ENCODE results near the gene SFXN5. TPM values are rescaled to one million over a fixed set of nuclear protein-coding genes. Genes with fewer than 3 reads are reported as not detected.

SFXN5 gene
- polyA plus RNA-seq, 2 of the 4 experiments (the other 2 are of a cell fraction) = 16.7 to 19.6 TPM

GRCh38 chr2:72968286-72968685 is 103.2 kb downstream of the SFXN5 start:
- H3K4me2 ChIP-seq = no peak overlapping the region
- POLR2A ChIA-PET = no interaction called here
- ATAC-seq (no peak), FAIRE-seq (no peak), DNase-seq (ENCODE audit: low read depth in 1 of 2, low spot score in 1 of 2) (no peak)
- H3K4me1 ChIP-seq = no peaks in the 10 kb centered on the region
- no peak overlapping the region for H3K4me3 ChIP-seq
- no peaks in the 10 kb centered on the region for H3K9me3 ChIP-seq
- 95% methylated on average over 7 of the region's 8 CpGs for WGBS (ENCODE audit: missing lambda C conversion rate)
- no peak overlapping the region for H3K27ac ChIP-seq
- TF ChIP-seq KDM5A (IDR thresholded peaks at IDR 0.05) = no peak
- TF ChIP-seq GATA3 (IDR thresholded peaks at IDR 0.05; ENCODE audit: borderline replicate concordance) = no peak
- TF ChIP-seq RARB (CRISPR knock-in tag; IDR thresholded peaks at IDR 0.05) = no peak
- TF ChIP-seq NR3C1 (IDR thresholded peaks at IDR 0.05) = no peak
- TF ChIP-seq HES2 (IDR thresholded peaks at IDR 0.05) = no peak
- no peak for TF ChIP-seq MYC (IDR thresholded peaks at IDR 0.05; ENCODE audit: borderline replicate concordance, low read length)
- TF ChIP-seq HOXB5 (CRISPR knock-in tag; IDR thresholded peaks at IDR 0.05) = no peak
- TF ChIP-seq RCOR1 (IDR thresholded peaks at IDR 0.05; ENCODE audit: low read depth, low read length) = no peak
- no peak for TF ChIP-seq RNF2 (IDR thresholded peaks at IDR 0.05; ENCODE audit: borderline replicate concordance, low read depth)
- TF ChIP-seq JUN (IDR thresholded peaks at IDR 0.05) = no peak
- TF ChIP-seq TP53 (CRISPR knock-in tag; IDR thresholded peaks at IDR 0.05) = no peak
- CTCF ChIA-PET = interaction anchor here (0.6 to 11.9 kb wide), 5 partner anchors 24 to 321 kb away, joined by 3 to 208 read pairs (median 4); no protein-coding TSS in a partner anchor

GRCh38 chr2:72965770-72966450 is 105.6 kb downstream of the SFXN5 start:
- 92% methylated on average over 14 of the region's 14 CpGs for WGBS (ENCODE audit: missing lambda C conversion rate)
- Histone ChIP-seq H3K4me2 (no peak overlapping the region), H3K27ac (no peak overlapping the region), H3K4me3 (no peak overlapping the region), H3K9me3 (no peaks in the 10 kb centered on the region), H3K4me1 (no peaks in the 10 kb centered on the region)
- ATAC-seq (no peak), DNase-seq (ENCODE audit: low read depth in 1 of 2, low spot score in 1 of 2) (no peak), FAIRE-seq (no peak)
- TF ChIP-seq RCOR1 (IDR thresholded peaks at IDR 0.05; ENCODE audit: low read depth, low read length) (no peak), RARB (CRISPR knock-in tag; IDR thresholded peaks at IDR 0.05) (no peak)
- TF ChIP-seq, protein P1, sequence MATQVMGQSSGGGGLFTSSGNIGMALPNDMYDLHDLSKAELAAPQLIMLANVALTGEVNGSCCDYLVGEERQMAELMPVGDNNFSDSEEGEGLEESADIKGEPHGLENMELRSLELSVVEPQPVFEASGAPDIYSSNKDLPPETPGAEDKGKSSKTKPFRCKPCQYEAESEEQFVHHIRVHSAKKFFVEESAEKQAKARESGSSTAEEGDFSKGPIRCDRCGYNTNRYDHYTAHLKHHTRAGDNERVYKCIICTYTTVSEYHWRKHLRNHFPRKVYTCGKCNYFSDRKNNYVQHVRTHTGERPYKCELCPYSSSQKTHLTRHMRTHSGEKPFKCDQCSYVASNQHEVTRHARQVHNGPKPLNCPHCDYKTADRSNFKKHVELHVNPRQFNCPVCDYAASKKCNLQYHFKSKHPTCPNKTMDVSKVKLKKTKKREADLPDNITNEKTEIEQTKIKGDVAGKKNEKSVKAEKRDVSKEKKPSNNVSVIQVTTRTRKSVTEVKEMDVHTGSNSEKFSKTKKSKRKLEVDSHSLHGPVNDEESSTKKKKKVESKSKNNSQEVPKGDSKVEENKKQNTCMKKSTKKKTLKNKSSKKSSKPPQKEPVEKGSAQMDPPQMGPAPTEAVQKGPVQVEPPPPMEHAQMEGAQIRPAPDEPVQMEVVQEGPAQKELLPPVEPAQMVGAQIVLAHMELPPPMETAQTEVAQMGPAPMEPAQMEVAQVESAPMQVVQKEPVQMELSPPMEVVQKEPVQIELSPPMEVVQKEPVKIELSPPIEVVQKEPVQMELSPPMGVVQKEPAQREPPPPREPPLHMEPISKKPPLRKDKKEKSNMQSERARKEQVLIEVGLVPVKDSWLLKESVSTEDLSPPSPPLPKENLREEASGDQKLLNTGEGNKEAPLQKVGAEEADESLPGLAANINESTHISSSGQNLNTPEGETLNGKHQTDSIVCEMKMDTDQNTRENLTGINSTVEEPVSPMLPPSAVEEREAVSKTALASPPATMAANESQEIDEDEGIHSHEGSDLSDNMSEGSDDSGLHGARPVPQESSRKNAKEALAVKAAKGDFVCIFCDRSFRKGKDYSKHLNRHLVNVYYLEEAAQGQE (IDR thresholded peaks at IDR 0.05) = no peak
- CTCF ChIA-PET = interaction anchor here (1.1 to 2.6 kb wide), 4 partner anchors 12 to 197 kb away, joined by 3 to 12 read pairs (median 4); partner anchors contain the start of gene SPR
- POLR2A ChIA-PET = no interaction called here

GRCh38 chr2:72965016-72965415 is 106.5 kb downstream of the SFXN5 start:
- Histone ChIP-seq H3K27ac (no peak overlapping the region; a peak in 1 of 6 replicates), H3K9me3 (no peaks in the 10 kb centered on the region), H3K4me1 (no peaks in the 10 kb centered on the region), H3K4me3 (no peak overlapping the region), H3K4me2 (no peak overlapping the region)
- POLR2A ChIA-PET = no interaction called here
- CTCF ChIA-PET = interaction anchor here (2.6 kb wide), 1 partner anchor 72 kb away, joined by 12 read pairs; no protein-coding TSS in a partner anchor
- WGBS (ENCODE audit: missing lambda C conversion rate) = 88% methylated on average over 12 of the region's 12 CpGs
- no peak for ATAC-seq
- no peak for DNase-seq (ENCODE audit: low read depth in 1 of 2, low spot score in 1 of 2)
- FAIRE-seq = no peak
- TF ChIP-seq, protein P2, sequence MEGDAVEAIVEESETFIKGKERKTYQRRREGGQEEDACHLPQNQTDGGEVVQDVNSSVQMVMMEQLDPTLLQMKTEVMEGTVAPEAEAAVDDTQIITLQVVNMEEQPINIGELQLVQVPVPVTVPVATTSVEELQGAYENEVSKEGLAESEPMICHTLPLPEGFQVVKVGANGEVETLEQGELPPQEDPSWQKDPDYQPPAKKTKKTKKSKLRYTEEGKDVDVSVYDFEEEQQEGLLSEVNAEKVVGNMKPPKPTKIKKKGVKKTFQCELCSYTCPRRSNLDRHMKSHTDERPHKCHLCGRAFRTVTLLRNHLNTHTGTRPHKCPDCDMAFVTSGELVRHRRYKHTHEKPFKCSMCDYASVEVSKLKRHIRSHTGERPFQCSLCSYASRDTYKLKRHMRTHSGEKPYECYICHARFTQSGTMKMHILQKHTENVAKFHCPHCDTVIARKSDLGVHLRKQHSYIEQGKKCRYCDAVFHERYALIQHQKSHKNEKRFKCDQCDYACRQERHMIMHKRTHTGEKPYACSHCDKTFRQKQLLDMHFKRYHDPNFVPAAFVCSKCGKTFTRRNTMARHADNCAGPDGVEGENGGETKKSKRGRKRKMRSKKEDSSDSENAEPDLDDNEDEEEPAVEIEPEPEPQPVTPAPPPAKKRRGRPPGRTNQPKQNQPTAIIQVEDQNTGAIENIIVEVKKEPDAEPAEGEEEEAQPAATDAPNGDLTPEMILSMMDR (IDR thresholded peaks at IDR 0.05) = no peak
- TF ChIP-seq MYC (IDR thresholded peaks at IDR 0.05; ENCODE audit: borderline replicate concordance, low read length) (no peak), ZFP36 (IDR thresholded peaks at IDR 0.05; ENCODE audit: borderline replicate concordance, partially characterized antibody) (no peak), USF2 (IDR thresholded peaks at IDR 0.05) (no peak), FOSB (CRISPR knock-in tag; IDR thresholded peaks at IDR 0.05) (no peak), HDAC2 (IDR thresholded peaks at IDR 0.05) (no peak), NR3C1 (IDR thresholded peaks at IDR 0.05) (no peak), ZNF302 (CRISPR knock-in tag; IDR thresholded peaks at IDR 0.05) (no peak), POLR2A (IDR thresholded peaks at IDR 0.05; ENCODE audit: low read length) (no peak), KDM5A (IDR thresholded peaks at IDR 0.05) (no peak), RNF2 (IDR thresholded peaks at IDR 0.05; ENCODE audit: borderline replicate concordance, low read depth) (no peak), TP53 (CRISPR knock-in tag; IDR thresholded peaks at IDR 0.05) (no peak), HMGXB4 (CRISPR knock-in tag; IDR thresholded peaks at IDR 0.05; ENCODE audit: borderline replicate concordance) (no peak), CBX2 (IDR thresholded peaks at IDR 0.05; ENCODE audit: borderline replicate concordance, low read depth) (no peak), SMC3 (IDR thresholded peaks at IDR 0.05) (no peak)
- TF ChIP-seq, protein P3, sequence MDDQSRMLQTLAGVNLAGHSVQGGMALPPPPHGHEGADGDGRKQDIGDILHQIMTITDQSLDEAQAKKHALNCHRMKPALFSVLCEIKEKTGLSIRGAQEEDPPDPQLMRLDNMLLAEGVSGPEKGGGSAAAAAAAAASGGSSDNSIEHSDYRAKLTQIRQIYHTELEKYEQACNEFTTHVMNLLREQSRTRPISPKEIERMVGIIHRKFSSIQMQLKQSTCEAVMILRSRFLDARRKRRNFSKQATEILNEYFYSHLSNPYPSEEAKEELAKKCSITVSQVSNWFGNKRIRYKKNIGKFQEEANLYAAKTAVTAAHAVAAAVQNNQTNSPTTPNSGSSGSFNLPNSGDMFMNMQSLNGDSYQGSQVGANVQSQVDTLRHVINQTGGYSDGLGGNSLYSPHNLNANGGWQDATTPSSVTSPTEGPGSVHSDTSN (IDR thresholded peaks at IDR 0.05) = no peak
